NCI-H1105 treated with DMSO at 0.1 percent for 48 hours (cell line): ENCODE results near the gene STAG1.
"Not testable (repeated sequence)": the region's sequence is repeated elsewhere in the genome, so short reads cannot be mapped to it uniquely, and the experiment has no call there.

Experiments used
- DNase-seq: peaks from one replicate; lab custom pipeline; 2025; lab: John Stamatoyannopoulos, UW

The STAG1 gene

GRCh38 chr3:136586580-136586979, 165.6 kb downstream of the STAG1 start:
- DNase-seq, result no peak

- no peak for DNase-seq
Observed at GRCh38 chr3:136584728-136585127, 167.4 kb downstream of the STAG1 start.

GRCh38 chr3:136583823-136584222, 168.4 kb downstream of the STAG1 start:
- DNase-seq, result no peak

GRCh38 chr3:136577791-136578190, 174.4 kb downstream of the STAG1 start:
- DNase-seq, result no peak

- DNase-seq, result no peak
Observed at GRCh38 chr3:136576279-136577009, 175.7 kb downstream of the STAG1 start.

GRCh38 chr3:136567599-136568188, 184.5 kb downstream of the STAG1 start:
- DNase-seq, result no peak

GRCh38 chr3:136564962-136565361, 187.2 kb downstream of the STAG1 start:
- DNase-seq, result not testable (repeated sequence)

- no peak for DNase-seq
Observed at GRCh38 chr3:136562026-136562425, 190.2 kb downstream of the STAG1 start.

- no peak for DNase-seq
Observed at GRCh38 chr3:136559896-136560295, 192.3 kb downstream of the STAG1 start.

- not testable (repeated sequence) for DNase-seq
Observed at GRCh38 chr3:136549461-136549860, 202.7 kb downstream of the STAG1 start.

GRCh38 chr3:136547293-136547692, 204.9 kb downstream of the STAG1 start:
- DNase-seq, result peak; percentile 18

GRCh38 chr3:136546720-136547119, 205.5 kb downstream of the STAG1 start:
- DNase-seq, result no peak

GRCh38 chr3:136545664-136546268, 206.4 kb downstream of the STAG1 start:
- no peak for DNase-seq

- DNase-seq, result no peak
Observed at GRCh38 chr3:136544532-136544931, 207.6 kb downstream of the STAG1 start.

GRCh38 chr3:136543385-136543784, 208.8 kb downstream of the STAG1 start:
- DNase-seq, result no peak

GRCh38 chr3:136535906-136536305, 216.3 kb downstream of the STAG1 start:
- DNase-seq, result no peak

GRCh38 chr3:136532766-136533165, 219.4 kb downstream of the STAG1 start:
- DNase-seq, result no peak

GRCh38 chr3:136518102-136518501, 234.1 kb downstream of the STAG1 start:
- DNase-seq, result no peak

GRCh38 chr3:136516656-136517055, 235.5 kb downstream of the STAG1 start:
- no peak for DNase-seq

GRCh38 chr3:136516095-136516494, 236.1 kb downstream of the STAG1 start:
- DNase-seq, result no peak

- DNase-seq, result not testable (repeated sequence)
Observed at GRCh38 chr3:136514533-136514932, 237.6 kb downstream of the STAG1 start.

GRCh38 chr3:136513367-136513766, 238.8 kb downstream of the STAG1 start:
- DNase-seq, result no peak

GRCh38 chr3:136512381-136512780, 239.8 kb downstream of the STAG1 start:
- DNase-seq, result no peak
